GM19193 (cell line): ENCODE data around the gene RAB25.

Experiments
- POLR2A ChIP-seq: IDR thresholded peaks from 4 replicates; pipeline ENCODE4 v1.6.1; 2011; ENCODE audit not compliant: insufficient read depth, insufficient read length; ENCODE audit errors: extremely low read depth

RAB25 gene

GRCh38 chr1:156115514-156116374 is 54.8 kb downstream of the RAB25 start:
- no peak for TF ChIP-seq POLR2A

DNA sequence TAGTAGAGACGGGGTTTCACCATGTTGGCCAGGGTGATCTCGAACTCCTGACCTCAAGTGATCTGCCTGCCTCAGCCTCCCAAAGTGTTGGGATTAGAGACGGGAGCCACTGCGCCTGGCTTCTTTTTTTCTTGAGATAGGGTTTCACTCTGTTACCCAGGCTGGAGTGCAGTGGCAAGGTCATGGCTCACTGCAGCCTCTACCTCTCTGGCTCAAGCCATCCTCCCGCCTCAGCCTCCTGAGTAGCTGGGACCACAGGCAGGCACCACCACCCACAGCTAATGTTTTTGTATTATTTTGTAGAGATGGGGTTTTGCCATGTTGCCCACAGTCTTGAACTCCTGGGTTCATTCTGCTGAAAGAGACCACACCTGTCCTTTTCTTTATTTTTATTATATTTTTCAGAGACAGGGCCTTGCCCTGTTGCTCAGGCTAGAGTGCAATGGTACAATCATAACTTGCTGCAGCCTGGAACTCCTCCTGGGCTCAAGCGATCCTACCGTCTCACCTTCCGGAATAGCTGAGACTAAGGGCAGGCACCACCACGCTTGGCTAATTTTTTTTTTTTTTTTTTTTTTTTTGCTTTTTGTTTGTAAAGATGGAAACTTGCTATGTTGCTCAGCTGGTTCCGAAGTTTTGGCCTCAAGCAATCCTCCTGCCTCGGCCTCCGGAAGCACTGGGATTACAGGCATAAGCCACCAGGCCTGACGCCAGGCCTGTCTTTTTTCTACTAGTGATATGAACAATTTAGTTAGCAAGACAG is 56.6 kb downstream of the RAB25 start:
- TF ChIP-seq POLR2A: no peak

GRCh38 chr1:156118177-156118868 is 57.4 kb downstream of the RAB25 start:
- TF ChIP-seq POLR2A: no peak

- no peak for TF ChIP-seq POLR2A
Observed at GRCh38 chr1:156119503-156120209, 58.7 kb downstream of the RAB25 start.
